Hematopoietic multipotent progenitor cell treated with erythropoietin and hydrocortisone succinate and interleukin-3 and kit ligand, for 17 days (in vitro differentiated cells): ENCODE data around the gene KCTD13.
"Not testable (repeated sequence)": the region's sequence is repeated elsewhere in the genome, so short reads cannot be mapped to it uniquely, and the experiment has no call there.

Source experiments
- DNase-seq: peaks from one replicate; pipeline ENCODE4 v3.0.0-alpha.2; 2015; ENCODE audit warnings: low spot score

The KCTD13 gene

DNA sequence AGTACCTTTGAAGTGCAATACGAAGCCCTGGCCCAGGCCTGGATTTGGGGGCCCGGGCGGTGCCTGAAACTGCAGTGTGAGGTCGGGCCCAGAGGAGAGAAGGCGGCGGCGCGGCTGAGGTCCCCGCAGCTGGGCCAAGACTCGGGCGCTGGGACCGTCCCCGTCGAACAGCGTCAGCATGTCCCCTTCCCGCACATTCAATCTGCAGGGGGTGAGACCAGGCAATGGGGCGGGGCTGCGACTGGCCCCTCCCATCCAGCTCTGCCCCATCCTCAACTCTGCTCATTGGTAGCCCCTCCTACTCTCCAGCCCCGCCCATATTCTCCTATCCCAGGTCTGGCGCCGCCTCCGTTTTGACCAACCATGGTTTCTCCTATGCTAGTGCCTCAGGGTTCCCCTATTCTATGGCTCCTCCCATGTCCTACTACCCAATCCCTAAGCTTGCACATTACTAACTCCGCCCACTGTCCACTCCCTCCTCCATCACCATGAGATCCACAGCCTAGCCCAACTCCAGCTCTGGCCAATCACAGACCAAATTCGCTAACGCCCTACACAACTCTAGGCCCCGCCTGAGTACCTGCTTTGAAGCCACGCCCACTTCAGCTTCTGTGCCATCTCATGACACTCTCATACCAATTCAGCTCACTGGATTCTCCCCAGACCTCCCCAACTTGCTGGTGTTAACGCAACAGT lies 48.6 kb downstream of the KCTD13 start:
- DNase-seq: peak; percentile 69

DNA sequence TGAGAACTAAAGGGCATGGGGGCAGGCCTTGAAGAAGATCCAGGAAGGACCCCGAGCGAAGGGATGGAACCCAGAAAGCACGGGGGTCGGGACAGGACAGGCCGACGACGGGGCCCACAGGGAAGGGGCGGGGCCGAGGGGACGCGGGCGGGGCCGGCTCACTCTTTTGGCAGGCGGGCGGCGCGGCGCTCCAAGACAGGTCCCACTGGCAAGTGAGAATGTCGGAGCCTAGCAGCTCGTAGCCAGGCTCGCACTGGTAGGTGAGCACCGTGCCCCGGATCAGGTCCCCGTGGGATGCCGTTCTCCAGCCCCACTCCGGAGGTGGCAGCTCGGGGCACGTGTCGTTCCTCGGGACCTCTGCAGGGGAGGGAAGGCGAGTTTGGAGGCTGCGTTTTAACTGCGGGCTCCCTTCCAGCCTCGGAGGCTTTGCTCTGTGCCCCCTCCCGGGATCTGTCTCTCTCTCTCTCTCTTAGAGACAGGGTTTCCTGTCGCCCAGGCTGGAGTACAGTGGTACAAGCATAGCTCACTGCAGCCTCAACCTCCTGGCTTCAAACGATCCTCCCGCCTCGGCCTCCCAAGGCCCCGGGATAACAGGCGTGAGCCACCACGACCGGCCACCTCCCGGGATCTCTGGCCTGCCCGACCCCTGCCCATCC lies 49.3 kb downstream of the KCTD13 start:
- DNase-seq: no peak

DNA sequence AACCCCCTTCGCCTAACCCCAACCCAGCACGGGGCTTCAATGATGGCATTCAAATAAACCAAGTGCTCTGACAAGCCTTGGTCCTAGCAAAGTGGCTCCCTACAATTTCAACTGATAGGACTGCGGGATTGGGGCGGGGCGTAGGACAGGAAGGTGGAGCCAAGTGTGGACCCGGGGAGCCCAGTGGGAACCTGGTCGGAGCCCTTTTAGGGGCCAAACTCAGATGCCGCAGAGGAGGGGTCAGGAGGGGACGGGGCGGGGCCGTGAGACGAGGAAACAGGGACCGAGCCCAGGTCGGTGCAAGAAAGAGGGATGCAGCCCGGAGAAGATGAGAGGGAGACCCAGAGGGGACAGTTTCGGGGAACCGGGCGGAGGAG lies 49.8 kb downstream of the KCTD13 start:
- no peak for DNase-seq

DNA sequence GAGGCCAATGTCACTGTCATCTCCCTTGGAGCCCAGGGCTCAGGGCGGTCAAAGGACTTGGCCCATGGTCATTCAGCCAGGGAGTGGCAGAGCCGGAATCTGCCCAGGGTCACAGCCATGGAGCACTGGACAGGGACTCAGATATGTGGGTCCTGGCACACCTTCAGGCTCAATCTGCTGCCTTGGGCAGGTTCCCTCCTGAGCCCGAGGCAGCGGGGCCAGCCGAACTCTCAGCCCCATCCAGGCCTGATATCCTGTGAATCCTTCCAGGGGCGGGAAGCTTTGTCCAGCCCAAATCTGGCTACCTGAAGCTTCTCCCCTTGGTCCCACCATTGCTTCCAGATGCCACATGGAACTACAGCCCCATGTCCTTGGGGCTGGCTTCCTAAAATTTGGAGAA lies 50.8 kb downstream of the KCTD13 start:
- DNase-seq: no peak

DNA sequence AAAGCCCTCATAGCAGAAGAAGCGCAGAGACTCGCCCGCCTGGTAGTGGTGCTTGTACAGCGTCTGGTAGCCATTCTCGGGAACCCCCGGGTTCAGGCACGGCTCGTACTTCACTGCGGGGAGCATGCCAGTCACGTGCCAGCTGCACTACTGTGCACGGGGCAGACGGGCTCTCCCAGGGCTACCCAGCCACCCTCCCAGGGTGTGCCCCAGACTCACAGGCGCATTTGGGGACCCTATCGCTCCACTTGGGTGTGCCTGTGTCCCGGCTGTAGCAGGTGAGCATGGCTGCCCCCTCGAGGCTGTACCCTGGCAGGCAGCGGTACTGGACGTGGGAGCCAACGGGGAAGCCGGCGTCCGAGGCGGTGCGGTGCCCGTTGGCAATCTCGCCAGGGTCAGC lies 52.7 kb downstream of the KCTD13 start:
- DNase-seq: no peak

- no peak for DNase-seq
Measured at GRCh38 chr16:29871822-29872546, 54.0 kb downstream of the KCTD13 start.

DNA sequence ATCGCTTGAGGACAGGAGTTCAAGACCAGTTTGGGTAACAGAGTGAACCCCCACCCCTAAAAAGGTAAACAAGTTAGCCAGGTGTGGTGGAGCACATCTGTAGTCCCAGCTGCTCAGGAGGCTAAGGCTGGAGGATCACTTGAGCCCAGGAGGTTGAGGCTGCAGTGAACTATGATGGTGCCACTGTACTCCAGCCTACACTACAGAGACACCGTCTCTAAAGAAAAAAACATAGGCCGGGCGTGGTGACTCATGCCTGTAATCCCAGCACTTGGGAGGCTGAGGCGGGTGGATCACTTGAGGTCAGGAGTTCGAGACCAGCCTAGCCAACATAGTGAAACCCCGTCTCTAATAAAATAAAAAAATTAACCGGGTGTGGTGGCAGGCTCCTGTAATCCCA lies 57.0 kb downstream of the KCTD13 start:
- not testable (repeated sequence) for DNase-seq

GRCh38 chr16:29868396-29869009 lies 57.5 kb downstream of the KCTD13 start:
- peak; percentile 22 for DNase-seq

DNA sequence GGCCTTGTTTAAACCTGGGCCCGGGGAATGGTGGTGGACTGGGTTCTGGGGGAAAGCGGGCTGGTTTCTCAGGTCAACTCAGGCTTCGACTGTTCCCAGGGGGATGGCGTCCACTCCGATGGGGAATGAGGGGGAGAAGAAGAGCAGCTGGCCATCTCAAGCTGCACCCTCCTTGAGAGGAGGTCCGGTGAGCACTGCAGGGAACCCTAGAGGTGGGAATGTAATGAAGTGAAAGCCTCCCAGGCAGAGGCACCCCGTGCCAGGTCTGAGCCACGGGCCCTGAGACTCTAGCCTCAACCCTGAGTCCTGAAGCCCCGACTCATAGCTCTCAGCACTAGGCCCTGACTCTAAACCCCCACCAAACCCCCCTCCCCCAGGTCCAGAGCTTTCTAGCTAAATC lies 61.8 kb downstream of the KCTD13 start:
- no peak for DNase-seq

DNA sequence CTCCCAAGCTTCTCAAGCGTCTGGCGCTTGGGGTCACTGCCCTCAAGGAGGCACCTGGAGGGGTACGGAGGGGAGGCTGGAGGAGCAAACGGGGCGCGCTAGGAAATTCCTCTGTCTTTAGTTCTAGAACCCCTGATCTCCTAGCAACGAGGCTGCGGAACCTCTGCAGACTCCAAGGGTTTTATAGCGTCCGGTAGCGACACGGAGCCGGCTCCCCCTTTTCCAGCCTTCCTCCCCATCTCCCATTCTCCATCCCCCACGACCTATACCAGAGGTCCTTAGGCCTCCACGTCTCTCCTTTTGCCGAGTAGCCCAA lies 62.4 kb downstream of the KCTD13 start:
- DNase-seq: no peak

- peak; percentile 99 for DNase-seq
Measured at GRCh38 chr16:29862884-29863668, 63.0 kb downstream of the KCTD13 start, which contains the start of gene CDIPT. Gene CDIPT, minus strand, starts transcription at chr16:29863226. Its CDS starts 369 bp downstream, at chr16:29862857.

DNA sequence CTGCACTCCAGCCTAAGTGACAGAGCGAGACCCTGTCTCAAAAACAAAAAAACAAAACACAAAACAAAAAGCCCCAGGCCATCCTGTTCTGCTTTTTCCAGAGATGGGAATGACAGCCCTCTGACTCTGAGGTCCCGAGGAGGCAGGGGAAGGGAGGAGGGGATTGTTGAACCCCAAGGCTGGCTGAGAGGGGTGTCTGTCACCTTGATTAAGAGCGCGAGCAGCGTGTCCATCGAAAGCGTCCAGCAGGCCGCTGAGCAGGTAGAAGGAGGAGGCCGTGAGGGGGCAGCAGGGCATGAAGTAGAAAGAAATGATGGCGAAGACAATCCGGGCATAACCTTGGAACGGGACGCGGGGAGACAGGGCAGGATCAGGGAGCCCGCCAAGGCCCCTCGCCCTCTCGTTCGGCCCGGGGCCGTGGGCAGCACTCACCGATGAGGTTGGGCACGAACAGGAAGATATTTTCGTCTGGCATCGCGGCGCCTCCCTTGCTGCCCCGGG lies 63.6 kb downstream of the KCTD13 start:
- peak; percentile 56 for DNase-seq

- DNase-seq: no peak
Measured at GRCh38 chr16:29860218-29860617, 65.8 kb downstream of the KCTD13 start.

DNA sequence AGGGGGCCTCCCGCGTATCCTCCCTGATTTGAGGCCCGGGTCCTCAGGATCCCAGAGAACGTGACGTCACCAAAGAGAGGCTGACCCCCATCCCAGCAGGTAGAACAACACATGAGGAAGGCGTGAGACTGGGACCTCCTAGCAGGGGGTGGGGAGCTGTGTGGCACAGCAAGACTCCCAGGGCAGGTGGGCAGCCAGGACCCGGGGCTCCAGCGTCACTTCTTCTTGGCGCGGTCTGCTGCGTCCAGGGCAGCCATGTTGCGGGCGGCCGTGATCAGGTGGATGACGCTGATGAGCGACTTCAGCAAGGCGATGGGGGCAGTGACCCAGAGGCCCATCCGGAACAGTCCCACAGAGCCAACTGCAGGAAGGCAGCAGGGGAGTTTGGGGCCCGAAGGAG lies 67.1 kb downstream of the KCTD13 start:
- no peak for DNase-seq

DNA sequence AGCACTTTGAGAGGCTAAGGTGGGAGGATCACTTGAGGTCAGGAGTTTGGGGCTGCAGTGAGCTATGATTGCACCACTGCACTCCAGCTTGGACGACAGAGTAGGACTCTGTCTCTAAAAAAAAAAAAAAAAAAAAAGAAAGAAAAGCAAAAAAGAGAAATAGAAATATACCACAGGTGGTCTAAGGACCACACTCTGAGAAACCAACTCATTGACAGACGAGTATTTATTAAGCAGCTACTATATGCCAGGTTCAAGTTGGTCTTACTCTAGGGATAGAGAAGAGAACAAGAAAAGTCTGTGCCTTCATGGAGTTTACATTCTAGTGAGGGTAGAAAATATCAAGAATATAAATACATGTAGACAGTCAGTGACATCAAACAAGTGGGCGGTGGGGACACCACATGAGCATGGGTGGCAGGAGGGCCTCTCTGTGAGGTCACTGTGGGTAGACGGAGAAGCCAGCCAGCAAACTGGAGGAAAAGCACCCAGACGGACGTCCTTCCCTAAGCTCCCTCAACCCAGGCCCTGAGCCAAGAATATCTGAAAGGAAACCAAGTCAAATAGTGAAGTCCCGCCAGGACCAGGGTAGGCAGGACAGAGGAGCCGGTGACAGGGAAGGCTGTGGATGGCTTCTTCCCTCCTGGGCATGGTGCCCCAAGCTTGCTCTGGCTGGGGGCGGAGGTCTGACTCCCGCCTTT lies 67.7 kb downstream of the KCTD13 start:
- no peak for DNase-seq

GRCh38 chr16:29857133-29857760 lies 68.8 kb downstream of the KCTD13 start:
- DNase-seq: no peak
